ENCODE results near the gene ADGRV1.

DNA sequence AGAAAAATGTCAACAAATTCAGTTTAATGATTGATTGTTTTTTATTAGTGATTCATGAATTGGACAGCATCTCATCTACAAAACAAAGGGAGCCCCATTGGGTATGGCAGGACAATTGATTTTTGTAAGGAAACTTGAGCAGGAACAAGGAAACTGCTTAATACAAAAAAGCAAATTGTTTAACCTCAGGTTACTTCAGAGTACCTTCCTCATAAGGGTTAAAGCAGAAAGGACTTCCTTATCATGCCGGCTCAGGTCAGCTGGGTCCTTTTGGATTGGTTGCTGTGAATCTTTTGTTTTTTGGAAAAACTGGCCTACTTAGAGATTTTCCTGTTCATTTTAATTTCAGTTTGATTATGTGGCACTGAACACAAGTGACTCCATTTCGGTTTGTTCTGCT is 612.7 kb downstream of the ADGRV1 start:
- TF ChIP-seq GATA2 (IDR thresholded peaks at IDR 0.05; ENCODE audit: low read depth, low read length) (no peak), GATA3 (IDR thresholded peaks at IDR 0.05; ENCODE audit: low read depth, low read length) (no peak)
